Fibroblast of peridontal ligament (primary cell): ENCODE results near the gene NECTIN3.

Experiments
- DNase-seq: peaks from one replicate; pipeline ENCODE4 v3.0.0-alpha.2; 2010; ENCODE audit errors: extremely low read depth

NECTIN3 gene, protein sequence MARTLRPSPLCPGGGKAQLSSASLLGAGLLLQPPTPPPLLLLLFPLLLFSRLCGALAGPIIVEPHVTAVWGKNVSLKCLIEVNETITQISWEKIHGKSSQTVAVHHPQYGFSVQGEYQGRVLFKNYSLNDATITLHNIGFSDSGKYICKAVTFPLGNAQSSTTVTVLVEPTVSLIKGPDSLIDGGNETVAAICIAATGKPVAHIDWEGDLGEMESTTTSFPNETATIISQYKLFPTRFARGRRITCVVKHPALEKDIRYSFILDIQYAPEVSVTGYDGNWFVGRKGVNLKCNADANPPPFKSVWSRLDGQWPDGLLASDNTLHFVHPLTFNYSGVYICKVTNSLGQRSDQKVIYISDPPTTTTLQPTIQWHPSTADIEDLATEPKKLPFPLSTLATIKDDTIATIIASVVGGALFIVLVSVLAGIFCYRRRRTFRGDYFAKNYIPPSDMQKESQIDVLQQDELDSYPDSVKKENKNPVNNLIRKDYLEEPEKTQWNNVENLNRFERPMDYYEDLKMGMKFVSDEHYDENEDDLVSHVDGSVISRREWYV

DNA sequence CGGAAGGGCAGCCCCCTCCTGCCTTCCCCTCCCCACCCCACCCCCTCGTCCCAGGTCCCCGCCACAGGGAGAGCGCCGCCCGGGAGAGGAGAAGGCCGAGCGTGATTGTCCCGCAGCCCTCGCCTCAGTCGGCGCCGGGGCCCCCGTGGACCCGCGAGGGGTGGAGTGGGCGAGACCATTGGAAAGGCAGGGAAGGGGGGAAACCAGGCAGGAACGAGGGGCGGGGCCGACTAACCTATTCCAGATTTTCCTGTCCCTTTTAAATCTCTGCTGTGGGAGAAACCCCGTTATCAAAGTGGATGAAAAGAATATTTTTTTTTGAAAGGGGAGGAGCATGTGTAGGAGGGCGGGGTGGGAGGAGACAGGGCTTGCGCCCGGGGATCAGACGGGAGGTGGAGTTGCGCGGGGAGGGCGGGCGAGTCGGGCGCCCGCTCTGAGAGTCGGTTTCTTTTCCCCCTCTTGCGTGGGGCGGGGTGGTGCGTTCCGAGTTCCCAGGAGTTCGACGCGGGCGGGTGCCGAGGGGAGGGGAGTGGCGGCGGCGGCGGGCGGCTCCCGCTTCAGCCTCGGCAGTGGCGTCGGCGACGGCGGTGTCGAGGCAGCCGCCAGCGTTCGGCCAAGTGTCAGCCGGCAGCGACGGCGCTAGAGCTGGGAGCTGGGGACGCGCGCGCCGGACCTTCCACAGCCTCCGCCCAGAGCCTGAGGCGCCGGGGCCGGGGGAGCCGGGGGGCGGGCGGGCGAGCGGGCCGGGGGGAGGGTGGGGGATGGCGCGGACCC is at the start of gene NECTIN3:
Gene NECTIN3, plus strand, starts transcription at position 560 of the 774 bp plus-strand sequence. Its CDS starts 202 bp downstream, at position 762.
- peak; percentile 99 for DNase-seq

DNA sequence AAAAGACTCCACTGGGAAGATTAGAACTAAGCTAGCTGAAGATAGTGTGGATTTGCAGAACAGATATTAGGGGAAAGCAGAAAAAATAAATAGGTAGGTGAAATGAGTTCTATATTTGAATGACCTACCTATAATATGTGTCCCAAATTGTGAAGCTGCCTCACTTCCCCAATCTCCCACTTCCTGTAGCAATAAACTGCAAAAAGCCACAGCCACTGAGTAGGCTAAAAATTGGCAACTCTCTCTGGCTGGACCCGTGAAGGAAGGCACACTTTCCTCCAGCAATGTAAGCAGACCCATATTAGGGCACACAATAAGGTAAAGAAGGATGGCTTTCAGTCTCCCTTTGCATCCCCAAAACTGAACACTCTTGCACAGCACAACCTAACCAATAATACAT is 43.7 kb upstream of the NECTIN3 start:
- DNase-seq = no peak

DNA sequence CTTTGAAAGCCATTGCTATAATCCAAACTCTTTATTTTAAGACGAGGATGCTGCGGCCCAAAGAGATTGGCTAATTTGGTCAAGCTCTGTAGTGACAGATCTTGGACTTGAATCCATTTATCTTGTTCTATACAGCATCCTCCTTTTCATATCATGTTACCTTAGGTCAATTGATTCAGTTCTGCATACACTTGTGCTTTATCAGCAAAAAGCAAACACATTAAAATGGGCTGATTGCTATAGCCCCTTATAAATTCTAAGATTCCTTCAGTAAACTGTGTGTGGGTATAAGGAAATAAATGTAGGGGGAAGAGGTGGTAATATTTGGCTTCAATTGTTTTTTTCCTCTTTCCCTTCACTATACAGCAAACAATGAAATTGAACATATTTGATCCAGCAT is 40.1 kb upstream of the NECTIN3 start:
- no peak for DNase-seq

DNA sequence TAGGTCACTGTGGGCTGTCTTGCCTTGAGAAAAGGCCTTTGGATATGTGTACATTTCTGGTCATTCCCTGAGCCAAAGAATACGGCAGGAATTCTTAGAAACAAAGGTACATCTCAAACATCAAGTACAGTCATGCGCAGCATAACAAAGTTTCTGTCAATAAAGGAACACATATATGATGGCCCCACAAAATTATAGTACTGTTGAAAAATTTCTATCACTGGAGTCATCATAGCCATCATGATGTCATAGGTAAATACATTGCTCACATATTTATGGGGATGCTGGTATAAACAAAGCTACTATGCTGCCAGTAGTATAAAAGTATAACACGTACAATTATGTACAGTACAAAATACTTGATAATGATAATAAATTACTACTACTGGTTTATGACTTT is 38.9 kb upstream of the NECTIN3 start:
- no peak for DNase-seq

DNA sequence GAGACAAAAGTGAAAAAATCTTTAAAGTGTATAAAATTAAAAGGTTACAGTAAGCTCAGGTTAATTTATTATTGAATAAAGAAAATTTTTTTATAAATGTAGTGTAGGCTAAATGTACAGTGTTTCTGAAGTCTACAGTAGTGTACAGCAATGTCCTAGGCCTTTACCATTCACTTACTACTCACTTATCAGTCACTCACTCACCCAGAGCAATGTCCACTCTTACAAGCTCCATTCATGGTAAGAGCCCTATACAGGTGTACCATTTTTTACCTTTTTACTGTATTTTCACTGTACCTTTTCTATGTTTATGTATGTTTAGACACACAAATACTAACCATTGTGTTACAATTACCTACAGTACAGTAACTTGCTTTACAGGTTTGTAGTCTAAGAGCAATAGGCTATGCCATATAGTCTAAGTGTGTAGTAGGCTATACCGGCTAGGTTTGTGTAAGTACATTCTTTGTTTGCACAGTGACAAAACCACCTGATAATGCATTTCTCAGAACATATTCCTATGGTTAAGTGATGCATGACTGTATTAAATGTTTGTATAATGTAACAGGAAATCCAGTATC is 38.1 kb upstream of the NECTIN3 start:
- no peak for DNase-seq

DNA sequence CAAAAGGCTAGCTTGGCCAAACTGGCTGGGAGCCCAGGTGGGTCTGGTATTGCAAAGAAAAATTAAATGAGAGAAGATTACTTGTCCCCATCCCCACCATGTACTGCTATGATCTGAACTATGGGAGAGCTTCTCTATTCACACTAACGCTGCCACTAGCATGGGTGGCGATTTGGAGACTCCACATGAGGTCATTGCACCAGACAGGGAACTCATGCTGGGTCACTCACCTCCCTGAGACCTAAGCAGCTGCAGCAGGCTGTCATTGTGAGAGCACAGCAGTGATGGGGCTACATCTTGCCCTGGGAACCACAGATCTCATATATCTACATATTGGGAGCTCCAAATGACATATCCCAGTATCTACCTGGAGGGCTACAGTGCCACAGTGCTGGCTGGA is 36.3 kb upstream of the NECTIN3 start:
- DNase-seq = no peak

DNA sequence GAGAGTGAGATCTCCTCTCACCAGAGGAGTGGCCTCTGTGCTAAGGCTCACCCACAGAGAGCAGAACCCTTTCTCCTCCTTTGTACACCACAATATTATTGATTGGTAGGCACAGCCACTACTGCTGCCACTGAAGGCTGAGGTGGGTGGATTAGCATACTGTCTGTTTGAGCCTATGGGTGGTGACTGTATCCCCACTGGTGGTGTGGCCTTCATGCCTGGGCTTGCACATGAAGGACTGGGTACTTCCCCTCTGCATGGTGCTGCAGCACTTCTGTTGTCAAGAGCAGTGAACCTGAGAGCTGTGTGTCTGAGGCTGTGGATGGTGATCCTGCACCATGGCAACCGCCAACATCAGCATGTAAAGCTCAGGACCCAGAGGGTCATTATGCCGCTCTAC is 35.7 kb upstream of the NECTIN3 start:
- no peak for DNase-seq

DNA sequence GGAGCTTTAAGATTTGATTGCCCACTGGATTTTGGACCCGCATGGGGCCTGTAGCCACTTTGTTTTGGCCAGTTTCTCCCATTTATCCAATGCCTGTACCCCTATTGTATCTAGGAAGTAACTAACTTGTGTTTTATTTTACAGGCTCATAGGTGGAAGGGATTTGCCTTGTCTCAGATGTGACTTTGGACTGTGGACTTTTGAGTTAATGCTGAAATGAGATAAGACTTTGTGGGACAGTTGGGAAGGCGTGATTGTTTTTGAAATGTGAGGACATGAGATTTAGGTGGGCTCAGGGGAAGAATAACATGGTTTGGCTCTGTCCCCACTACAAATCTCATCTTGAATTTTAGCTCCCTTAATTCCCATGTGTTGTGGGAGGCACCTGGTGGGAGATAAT is 30.7 kb upstream of the NECTIN3 start:
- DNase-seq = no peak

DNA sequence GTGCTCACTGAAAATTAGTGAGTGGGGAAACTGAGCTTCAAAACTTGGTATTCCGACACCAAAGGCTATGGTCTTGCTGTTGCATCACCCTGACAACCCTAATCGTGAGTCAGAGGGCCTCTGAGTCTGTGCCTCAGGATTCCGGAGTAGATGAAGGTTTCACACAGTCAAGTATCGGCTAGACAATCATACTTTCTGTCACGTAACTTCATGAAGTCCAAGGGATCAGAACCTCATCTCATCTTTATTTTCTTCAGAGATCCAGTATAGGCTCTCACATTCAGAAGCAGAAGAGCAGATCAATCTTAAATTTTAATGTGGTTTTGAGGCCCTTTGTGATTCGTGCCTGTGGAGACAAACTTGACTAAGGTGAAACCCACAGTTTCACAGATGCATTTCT is 26.1 kb upstream of the NECTIN3 start:
- DNase-seq = no peak

DNA sequence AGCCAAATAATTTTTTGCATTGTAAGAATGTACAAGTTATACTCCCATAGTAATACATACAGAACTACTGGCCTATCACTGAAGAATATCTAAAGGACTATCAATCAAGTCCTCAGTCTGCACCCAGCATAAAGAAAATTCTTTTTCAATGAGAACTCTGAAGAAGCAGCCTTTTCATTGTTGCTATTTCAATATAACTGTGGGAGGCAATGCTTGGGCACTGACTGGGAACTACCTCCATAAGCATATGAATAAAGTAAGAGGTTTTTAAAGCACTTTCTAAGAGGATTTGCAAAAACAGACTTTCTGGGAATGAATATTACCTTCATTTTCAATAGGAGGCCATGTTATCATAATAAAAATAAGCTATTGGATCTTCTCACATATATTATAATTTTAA is 24.6 kb upstream of the NECTIN3 start:
- DNase-seq = no peak

DNA sequence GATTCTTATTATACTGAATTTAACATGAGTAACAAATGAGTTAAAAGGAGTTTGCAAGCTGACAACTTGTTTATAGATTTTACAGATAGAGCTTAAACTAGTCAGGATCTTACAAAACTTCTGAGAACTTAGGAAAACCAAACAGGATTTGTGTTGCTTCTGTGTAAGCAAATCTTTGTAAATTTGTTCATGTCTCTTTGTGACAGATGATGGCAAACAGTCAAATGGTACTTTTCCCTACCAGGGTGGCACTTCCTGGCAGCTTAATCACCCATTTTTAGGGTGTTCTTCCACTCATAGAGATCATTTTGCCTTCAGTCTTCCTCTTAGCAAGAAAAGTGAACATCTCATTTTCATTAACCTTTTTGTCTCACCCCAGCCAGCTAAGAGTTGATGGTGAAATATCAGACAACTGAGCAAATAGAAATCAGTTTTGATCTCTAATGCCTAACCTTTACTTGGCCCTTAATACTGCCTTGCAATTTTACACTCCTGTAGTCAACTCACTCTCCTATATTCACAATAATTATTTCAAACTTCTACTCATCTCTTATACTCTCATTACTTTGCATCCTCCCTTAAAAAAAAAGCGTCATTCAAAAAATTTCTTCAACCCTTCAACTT is 23.7 kb upstream of the NECTIN3 start:
- DNase-seq = no peak

DNA sequence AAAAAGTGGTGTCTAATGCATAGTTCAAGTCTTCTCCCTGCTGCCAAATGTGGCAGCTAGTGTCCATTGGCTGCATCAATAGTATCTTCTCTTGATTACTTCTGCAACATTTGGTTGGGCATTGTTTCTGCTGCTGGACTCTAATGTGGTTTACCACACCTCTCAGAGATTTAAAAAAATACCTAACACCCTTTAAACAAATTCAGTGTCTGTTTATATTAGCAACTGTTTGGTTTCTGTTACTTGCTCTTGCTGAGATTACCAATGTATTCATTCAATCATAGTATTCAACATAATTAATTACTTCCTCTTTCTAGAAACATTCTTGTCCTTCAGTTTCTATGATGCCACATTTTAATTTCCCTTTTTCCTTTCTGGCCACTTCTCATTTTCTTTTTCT is 20.3 kb upstream of the NECTIN3 start:
- no peak for DNase-seq

DNA sequence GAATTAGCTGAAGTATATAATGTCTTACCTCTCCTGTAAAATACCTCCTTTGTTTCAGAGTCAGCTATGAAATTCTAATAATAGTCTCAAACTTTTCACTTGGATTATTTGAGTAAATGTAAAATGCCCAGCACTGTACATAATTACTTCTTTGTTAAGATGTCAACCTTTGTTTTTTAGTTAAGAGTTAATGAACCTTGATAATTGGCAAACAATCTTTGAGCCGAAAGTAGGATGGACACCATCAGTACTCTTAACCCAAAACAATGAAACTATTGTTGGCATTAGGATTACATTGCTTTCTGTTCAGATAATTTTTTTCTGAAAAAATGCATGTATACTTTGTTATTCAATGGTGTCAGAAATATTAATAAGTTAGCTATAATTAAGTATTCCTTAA is 3.0 kb upstream of the NECTIN3 start:
- no peak for DNase-seq

DNA sequence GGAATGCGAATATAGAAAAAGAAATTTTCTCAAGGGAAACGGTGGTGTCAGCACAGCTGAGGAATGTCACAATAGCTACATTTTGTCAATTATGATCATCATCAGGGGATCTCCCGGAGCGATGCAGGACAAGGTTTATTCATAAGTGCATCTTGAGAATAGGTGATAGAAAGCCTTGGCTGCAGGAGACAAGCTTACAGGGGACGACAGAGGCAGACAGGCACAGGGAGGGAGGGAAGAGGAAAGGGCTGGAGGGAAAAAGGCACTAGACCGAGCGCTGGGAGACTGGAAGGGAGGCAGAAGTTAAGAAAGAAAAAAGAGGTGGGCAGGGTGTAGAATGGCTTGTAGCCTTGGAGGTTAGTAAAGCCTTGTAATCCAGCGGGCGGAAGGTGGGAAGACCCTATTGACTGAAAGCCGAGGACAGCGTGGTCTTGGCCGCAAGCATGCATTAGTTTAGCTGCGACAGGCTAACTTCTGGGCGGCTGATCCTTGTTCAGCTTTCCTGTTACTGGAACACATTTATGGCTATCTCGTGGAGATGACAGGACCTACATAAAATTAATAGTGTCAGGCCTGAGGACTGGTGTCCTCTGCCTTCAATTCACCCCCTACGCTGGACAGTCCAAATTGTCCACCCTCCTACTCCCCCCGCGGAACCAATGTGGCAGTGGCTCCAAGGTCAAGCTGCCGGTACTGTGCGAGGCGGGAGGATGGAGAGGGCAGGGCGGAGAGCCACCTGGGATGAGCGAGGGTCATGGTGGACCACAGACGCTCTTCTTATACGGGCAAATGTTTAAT is 1.4 kb upstream of the NECTIN3 start:
- DNase-seq = no peak

DNA sequence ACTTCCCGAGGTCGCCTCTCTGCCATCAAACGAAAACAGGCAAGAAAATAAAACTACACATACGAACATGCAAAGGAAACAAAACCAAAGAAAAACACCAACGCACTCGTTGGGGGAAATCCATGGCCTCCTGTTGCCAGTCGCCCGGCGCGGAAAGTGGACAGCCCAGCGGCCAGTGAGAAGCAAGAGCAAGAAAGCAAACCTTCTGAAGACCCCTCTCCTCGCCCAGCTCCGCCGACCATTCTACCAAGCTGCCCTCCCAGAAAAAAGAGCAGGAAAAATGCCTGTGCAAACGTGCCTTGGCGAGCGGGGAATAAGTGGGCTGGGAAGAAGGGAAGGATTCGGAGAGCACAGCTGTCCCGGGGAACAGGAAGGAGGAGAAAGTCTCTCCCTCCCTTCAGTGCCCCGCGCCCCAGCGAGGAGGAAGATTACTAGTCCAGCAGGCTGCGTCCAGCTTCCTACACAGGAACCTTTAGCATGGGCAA is 802 bp upstream of the NECTIN3 start:
- no peak for DNase-seq

DNA sequence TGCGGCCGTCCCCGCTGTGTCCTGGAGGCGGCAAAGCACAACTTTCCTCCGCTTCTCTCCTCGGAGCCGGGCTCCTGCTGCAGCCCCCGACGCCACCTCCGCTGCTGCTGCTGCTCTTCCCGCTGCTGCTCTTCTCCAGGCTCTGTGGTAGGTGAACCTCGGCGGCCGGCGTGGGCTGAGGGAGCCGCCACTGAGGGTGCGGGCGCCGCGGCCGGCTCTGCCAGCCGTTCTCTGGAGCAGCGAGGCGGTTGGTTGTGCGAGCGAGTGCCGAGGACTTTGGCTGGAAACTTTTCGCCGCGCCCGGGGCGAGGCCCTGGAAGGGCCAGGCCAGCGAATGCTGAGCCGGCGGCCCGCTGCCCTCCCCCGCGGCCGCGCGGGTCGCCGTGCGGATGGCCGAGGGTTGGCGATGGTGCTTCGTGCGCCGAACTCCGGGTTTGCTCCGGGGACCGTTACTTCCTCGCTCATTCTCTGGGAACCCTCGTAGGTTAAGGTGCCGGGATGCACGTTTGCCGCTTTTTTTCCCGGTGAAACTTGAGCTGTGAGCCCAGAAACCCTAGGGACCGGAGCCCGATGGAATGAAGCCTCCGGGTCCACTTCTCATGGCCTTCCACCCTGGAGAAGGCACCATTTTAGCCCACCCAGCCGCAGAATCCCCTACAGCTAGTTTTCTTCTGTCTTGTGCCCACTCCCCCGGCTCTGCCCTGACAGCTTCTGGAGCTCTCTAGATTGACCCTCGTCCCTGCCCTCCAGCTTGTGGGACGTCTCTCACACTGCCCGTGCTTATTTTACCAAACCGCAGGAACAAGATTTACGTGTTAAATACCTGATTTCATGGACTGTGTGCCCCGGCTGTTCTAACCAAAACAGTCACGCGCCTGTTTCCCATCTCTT is 660 bp downstream of the NECTIN3 start:
- DNase-seq = no peak

DNA sequence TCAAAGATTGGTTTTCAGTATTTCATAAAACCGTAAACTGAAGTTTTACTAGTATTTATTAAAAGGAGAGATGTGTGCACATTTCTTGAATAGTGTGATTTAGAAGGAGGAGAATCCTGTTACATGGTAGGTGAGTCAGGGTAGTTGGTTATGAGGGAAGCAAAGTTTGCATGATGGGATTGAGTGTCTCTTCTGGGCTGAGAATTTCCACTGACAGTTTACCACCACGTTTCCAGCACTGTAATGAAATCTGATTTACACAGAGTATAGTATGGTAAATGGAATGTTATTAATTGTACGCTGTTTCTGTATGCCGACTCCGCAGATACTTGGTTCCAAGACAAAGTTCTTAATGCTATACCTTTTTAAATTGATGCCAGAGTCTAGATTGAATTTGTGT is 1.6 kb downstream of the NECTIN3 start:
- DNase-seq = peak; percentile 62

DNA sequence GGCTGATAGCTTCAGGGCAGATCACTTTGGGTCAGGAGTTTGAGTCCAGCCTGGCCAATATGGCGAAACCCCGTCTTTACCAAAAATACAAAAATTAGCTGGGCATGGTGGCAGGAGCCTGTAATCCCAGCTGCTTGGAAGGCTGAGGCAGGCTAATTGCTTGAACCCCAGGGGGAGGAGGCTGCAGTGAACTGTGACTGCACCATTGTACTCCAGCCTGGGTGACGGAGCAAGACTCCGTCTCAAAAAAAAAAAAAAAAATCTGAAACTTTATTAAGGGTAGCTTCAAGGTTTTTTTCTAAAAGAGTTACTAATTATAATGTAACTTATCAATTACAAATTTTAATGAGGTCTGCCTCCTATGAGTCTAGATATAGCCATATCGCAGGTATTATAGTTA is 5.1 kb downstream of the NECTIN3 start:
- DNase-seq = no peak

DNA sequence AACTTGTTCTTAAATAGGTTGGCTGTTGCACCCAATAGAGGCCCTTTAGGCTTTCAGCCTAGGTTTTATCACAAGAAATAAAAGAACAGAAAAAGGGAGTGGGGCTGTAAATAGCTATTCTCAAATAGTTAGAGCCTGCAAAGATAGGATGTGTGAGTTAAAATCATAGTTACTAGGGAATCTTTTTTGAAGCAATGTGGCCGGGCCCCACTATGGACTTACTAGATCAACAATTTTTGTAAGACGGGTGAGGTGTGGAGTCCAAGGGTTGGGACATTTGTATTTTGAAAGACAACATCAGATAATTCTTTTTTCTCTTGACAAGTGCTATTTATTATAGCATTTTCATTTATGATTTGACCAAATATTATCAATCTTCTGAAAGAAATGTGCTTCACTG is 5.8 kb downstream of the NECTIN3 start:
- no peak for DNase-seq

DNA sequence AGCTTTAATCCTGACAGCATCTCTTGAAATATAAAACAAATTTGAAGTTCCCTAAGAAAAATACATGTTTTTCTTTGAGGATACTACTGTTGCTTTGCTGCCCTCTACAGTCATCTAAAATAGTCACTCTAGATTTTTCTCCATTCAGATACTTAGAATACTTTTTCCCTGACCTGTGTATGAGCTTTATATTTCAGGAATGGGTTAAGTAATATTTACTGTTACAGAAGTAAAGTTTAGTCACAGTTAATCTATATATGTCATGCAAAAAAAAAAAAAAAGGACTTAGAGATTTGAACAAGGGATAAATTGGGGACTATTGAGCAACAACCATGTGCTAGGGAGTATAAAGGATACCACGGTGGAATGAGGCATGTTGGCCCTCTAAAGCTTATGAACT is 8.8 kb downstream of the NECTIN3 start:
- peak; percentile 82 for DNase-seq
